Measurements from ENCODE around the gene KRT1.

Gene KRT1

GRCh38 chr12:52689936-52690335, 9.7 kb upstream of the KRT1 start:
- peaks cover 50% of the 10 kb centered on the region for H3K27me3 ChIP-seq (ENCODE audit: control insufficient read depth, low read length)
- H3K27ac ChIP-seq (ENCODE audit: low read depth, low read length): no peak overlapping the region
- no peaks in the 10 kb centered on the region for H3F3A ChIP-seq (ENCODE audit: control insufficient read depth, insufficient read depth)
- H3K4me1 ChIP-seq (ENCODE audit: control insufficient read depth, low read length): no peaks in the 10 kb centered on the region
- no peaks in the 10 kb centered on the region for H3K36me3 ChIP-seq (ENCODE audit: control insufficient read depth, low read length)
- no peaks in the 10 kb centered on the region for H3K9me2 ChIP-seq (replicated peaks; ENCODE audit: control insufficient read depth, low read length)
- no peak overlapping the region for H3K4me2 ChIP-seq (ENCODE audit: low read length)
- no peaks in the 10 kb centered on the region for H3K9me3 ChIP-seq (ENCODE audit: control insufficient read depth, insufficient read depth, low read length)
- no peaks in the 10 kb centered on the region for H4K20me1 ChIP-seq (ENCODE audit: control insufficient read depth, insufficient read depth, low read depth, low read length)
- no peaks in the 10 kb centered on the region for H3K79me2 ChIP-seq (ENCODE audit: control insufficient read depth, low read length)
- no peak overlapping the region for H3K4me3 ChIP-seq (ENCODE audit: low read length)
- TF ChIP-seq, protein P1, sequence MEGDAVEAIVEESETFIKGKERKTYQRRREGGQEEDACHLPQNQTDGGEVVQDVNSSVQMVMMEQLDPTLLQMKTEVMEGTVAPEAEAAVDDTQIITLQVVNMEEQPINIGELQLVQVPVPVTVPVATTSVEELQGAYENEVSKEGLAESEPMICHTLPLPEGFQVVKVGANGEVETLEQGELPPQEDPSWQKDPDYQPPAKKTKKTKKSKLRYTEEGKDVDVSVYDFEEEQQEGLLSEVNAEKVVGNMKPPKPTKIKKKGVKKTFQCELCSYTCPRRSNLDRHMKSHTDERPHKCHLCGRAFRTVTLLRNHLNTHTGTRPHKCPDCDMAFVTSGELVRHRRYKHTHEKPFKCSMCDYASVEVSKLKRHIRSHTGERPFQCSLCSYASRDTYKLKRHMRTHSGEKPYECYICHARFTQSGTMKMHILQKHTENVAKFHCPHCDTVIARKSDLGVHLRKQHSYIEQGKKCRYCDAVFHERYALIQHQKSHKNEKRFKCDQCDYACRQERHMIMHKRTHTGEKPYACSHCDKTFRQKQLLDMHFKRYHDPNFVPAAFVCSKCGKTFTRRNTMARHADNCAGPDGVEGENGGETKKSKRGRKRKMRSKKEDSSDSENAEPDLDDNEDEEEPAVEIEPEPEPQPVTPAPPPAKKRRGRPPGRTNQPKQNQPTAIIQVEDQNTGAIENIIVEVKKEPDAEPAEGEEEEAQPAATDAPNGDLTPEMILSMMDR (IDR thresholded peaks at IDR 0.05; ENCODE audit: low read depth, low read length, poor library complexity, severe bottlenecking): no peak
- TF ChIP-seq EZH2phosphoT487 (IDR thresholded peaks at IDR 0.05; ENCODE audit: borderline replicate concordance, low read length): no peak

DNA sequence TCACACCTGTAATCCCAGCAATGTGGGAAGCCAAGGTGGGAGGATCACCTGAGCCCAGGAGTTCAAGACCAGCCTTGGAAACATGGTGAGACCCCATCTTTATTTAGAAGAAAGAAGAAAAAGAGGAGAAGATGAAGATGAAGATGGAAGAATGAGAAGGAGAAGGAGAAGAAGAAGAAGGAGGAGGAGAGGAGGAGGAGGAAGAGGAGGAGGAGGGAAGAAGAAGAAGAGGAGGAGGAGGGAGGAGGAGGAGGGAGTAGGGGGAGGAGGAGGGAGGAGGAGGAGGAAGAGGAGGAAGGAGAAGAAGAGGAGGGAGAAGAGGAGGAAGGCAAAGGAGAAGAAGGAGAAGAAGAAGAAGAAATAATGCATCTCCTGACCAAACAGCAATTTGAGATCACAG, 9.0 kb upstream of the KRT1 start:
- Histone ChIP-seq H3K4me2 (ENCODE audit: low read length) (no peak overlapping the region), H3K27me3 (ENCODE audit: control insufficient read depth, low read length) (peaks cover 50% of the 10 kb centered on the region), H3K9me3 (ENCODE audit: control insufficient read depth, insufficient read depth, low read length) (no peaks in the 10 kb centered on the region), H3F3A (ENCODE audit: control insufficient read depth, insufficient read depth) (no peaks in the 10 kb centered on the region), H3K9me2 (replicated peaks; ENCODE audit: control insufficient read depth, low read length) (no peaks in the 10 kb centered on the region), H4K20me1 (ENCODE audit: control insufficient read depth, insufficient read depth, low read depth, low read length) (no peaks in the 10 kb centered on the region), H3K79me2 (ENCODE audit: control insufficient read depth, low read length) (no peaks in the 10 kb centered on the region), H3K36me3 (ENCODE audit: control insufficient read depth, low read length) (no peaks in the 10 kb centered on the region), H3K4me1 (ENCODE audit: control insufficient read depth, low read length) (no peaks in the 10 kb centered on the region), H3K4me3 (ENCODE audit: low read length) (no peak overlapping the region), H3K27ac (ENCODE audit: low read depth, low read length) (no peak overlapping the region)
- TF ChIP-seq, protein P1 (IDR thresholded peaks at IDR 0.05; ENCODE audit: low read depth, low read length, poor library complexity, severe bottlenecking): no peak
- TF ChIP-seq EZH2phosphoT487 (IDR thresholded peaks at IDR 0.05; ENCODE audit: borderline replicate concordance, low read length): no peak

DNA sequence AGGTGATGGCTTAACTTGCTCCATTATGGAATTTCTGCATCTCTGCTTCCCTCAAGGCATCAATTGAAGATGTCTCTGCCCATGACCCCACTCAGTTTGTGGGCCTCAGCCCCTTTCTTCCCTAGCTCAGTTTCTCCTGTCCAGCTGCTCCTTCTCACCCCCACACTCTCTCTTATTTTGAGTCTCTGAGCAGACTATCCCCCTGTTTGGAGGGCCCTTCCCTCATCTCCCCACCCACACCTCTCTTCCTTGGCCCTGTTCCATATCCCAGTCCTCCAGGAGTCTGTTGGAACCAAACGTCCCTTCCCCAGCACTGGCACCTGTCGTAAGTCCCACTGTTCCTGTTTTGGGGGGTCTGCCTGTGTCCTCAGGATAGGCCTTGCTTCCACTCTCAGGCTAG, 8.3 kb upstream of the KRT1 start:
- Histone ChIP-seq H3K27me3 (ENCODE audit: control insufficient read depth, low read length) (peaks cover 50% of the 10 kb centered on the region), H3K4me1 (ENCODE audit: control insufficient read depth, low read length) (no peaks in the 10 kb centered on the region), H3K36me3 (ENCODE audit: control insufficient read depth, low read length) (no peaks in the 10 kb centered on the region), H3K4me2 (ENCODE audit: low read length) (no peak overlapping the region), H3K79me2 (ENCODE audit: control insufficient read depth, low read length) (no peaks in the 10 kb centered on the region), H3K4me3 (ENCODE audit: low read length) (no peak overlapping the region), H3K9me2 (replicated peaks; ENCODE audit: control insufficient read depth, low read length) (no peaks in the 10 kb centered on the region), H3F3A (ENCODE audit: control insufficient read depth, insufficient read depth) (no peaks in the 10 kb centered on the region), H4K20me1 (ENCODE audit: control insufficient read depth, insufficient read depth, low read depth, low read length) (no peaks in the 10 kb centered on the region), H3K27ac (ENCODE audit: low read depth, low read length) (no peak overlapping the region), H3K9me3 (ENCODE audit: control insufficient read depth, insufficient read depth, low read length) (no peaks in the 10 kb centered on the region)
- TF ChIP-seq EZH2phosphoT487 (IDR thresholded peaks at IDR 0.05; ENCODE audit: borderline replicate concordance, low read length): no peak
- TF ChIP-seq, protein P1 (IDR thresholded peaks at IDR 0.05; ENCODE audit: low read depth, low read length, poor library complexity, severe bottlenecking): no peak

Measured in DOHH2 (cell line).